SK-N-SH (cell line): ENCODE data around the gene C15orf61. TPM values are rescaled to one million over a fixed set of nuclear protein-coding genes. Genes with fewer than 3 reads are reported as not detected.

Experiments used
- CTCF ChIA-PET: fragments of 300-600, 350-600 bp; formaldehyde crosslinking; extraction: SDS; loops from one replicate; lab custom pipeline; 2021; lab: Yijun Ruan, JAX
- POLR2A ChIA-PET: fragments of 350-600 bp; sonication (Branson Sonifier 250); formaldehyde crosslinking; extraction: SDS; loops from one replicate; lab custom pipeline; 2020; ENCODE audit warnings: antibody characterized with exemption, inconsistent platforms; lab: Yijun Ruan, JAX
- DNase-seq: peaks from one replicate; pipeline ENCODE4 v3.0.0; 2012
- H2AFZ ChIP-seq: fragments of 200-600 bp; sonication (generic); 2 replicates; pipeline ENCODE4 v1.8.1; 2016; ENCODE audit warnings: antibody characterized with exemption, mild to moderate bottlenecking, low read depth
- H3F3A ChIP-seq: fragments of 200-600 bp; sonication (generic); replicated peaks from 2 replicates; pipeline ENCODE3; 2016; ENCODE audit warnings: antibody characterized with exemption, mild to moderate bottlenecking; ENCODE audit not compliant: insufficient read depth
- H3K27ac ChIP-seq, 2 experiments: fragments of 200-500 bp in 1 of 2; fragments of 200-600 bp in 1 of 2; sonication (Bioruptor generic) in 1 of 2; sonication (generic), shearing (Covaris generic) in 1 of 2; 2 replicates each; pipeline versions ENCODE4 v1.5.1 to v1.6.1; 2014 to 2016; ENCODE audit warnings: low read depth in 2 of 2, inconsistent platforms in 1 of 2, low read length in 1 of 2, mild to moderate bottlenecking in 1 of 2, mixed read lengths in 1 of 2
- H3K27me3 ChIP-seq: fragments of 200-600 bp; sonication (generic), shearing (Covaris generic); 2 replicates; pipeline ENCODE4 v1.6.1; 2016; ENCODE audit warnings: mixed run types; ENCODE audit not compliant: insufficient read depth
- H3K36me3 ChIP-seq, 2 experiments: fragments of 200-500 bp in 1 of 2; fragments of 200-600 bp in 1 of 2; sonication (Bioruptor generic) in 1 of 2; sonication (generic) in 1 of 2; replicated peaks in 1 of 2; 2 replicates each; pipeline versions ENCODE3 to v1.5.1; 2014 to 2016; ENCODE audit warnings: low read length in 1 of 2, mild to moderate bottlenecking in 1 of 2; ENCODE audit not compliant: insufficient read depth in 2 of 2, control insufficient read depth in 1 of 2
- H3K4me1 ChIP-seq, 2 experiments: fragments of 200-500 bp in 1 of 2; fragments of 200-600 bp in 1 of 2; sonication (Bioruptor generic) in 1 of 2; sonication (generic), shearing (Covaris generic) in 1 of 2; 2 replicates each; pipeline versions ENCODE4 v1.5.1 to v1.6.1; 2014 to 2016; ENCODE audit warnings: low read depth in 1 of 2, low read length in 1 of 2, mixed run types in 1 of 2; ENCODE audit not compliant: insufficient read depth in 2 of 2, control insufficient read depth in 1 of 2
- H3K4me2 ChIP-seq: fragments of 200-600 bp; sonication (generic), shearing (Covaris generic); 2 replicates; pipeline ENCODE4 v1.6.1; 2017; ENCODE audit warnings: mixed run types
- H3K4me3 ChIP-seq, 2 experiments: fragments of 200-500 bp in 1 of 2; fragments of 200-600 bp in 1 of 2; sonication (Bioruptor generic) in 1 of 2; sonication (generic), shearing (Covaris generic) in 1 of 2; 2 replicates each; pipeline versions ENCODE4 v1.5.1 to v1.8.1; 2014 to 2016; ENCODE audit warnings: low read depth in 2 of 2, inconsistent platforms in 1 of 2, low read length in 1 of 2, mild to moderate bottlenecking in 1 of 2, mixed read lengths in 1 of 2, moderate library complexity in 1 of 2
- H3K79me2 ChIP-seq: fragments of 200-600 bp; sonication (generic); 2 replicates; pipeline ENCODE4 v1.8.1; 2017; ENCODE audit warnings: mild to moderate bottlenecking; ENCODE audit not compliant: insufficient read depth
- H3K9ac ChIP-seq: fragments of 200-600 bp; sonication (generic); 2 replicates; pipeline ENCODE4 v1.6.1; 2017; ENCODE audit warnings: mixed run types
- H3K9me2 ChIP-seq: fragments of 200-600 bp; sonication (generic); 2 replicates; pipeline ENCODE4 v1.6.1; 2017; ENCODE audit warnings: mixed run types
- H3K9me3 ChIP-seq: fragments of 200-600 bp; sonication (generic); 2 replicates; pipeline ENCODE4 v1.6.1; 2017; ENCODE audit warnings: mixed run types, mild to moderate bottlenecking, moderate library complexity
- H4K20me1 ChIP-seq: fragments of 200-600 bp; sonication (generic); 2 replicates; pipeline ENCODE4 v1.6.1; 2017; ENCODE audit warnings: mild to moderate bottlenecking, mixed run types; ENCODE audit not compliant: insufficient read depth
- CHD2 ChIP-seq: fragments of 150-350 bp; IDR thresholded peaks from 2 replicates; pipeline ENCODE4 v1.6.1; 2018; ENCODE audit warnings: low read length; ENCODE audit not compliant: partially characterized antibody
- ELF1 ChIP-seq: IDR thresholded peaks from 2 replicates; pipeline ENCODE4 v1.4.0; 2012
- EZH2phosphoT487 ChIP-seq: fragments of 200-600 bp; sonication (generic); IDR thresholded peaks from 2 replicates; pipeline ENCODE4 v1.6.1; 2017; ENCODE audit warnings: low read depth, mixed run types, mild to moderate bottlenecking, antibody characterized with exemption, moderate library complexity, borderline replicate concordance
- FOSL2 ChIP-seq: IDR thresholded peaks from 2 replicates; pipeline ENCODE4 v1.4.0; 2012; ENCODE audit warnings: low read depth, mild to moderate bottlenecking, moderate library complexity, borderline replicate concordance
- FOXJ3 ChIP-seq: sonication (generic); formaldehyde crosslinking; IDR thresholded peaks from 2 replicates; pipeline ENCODE4 v1.5.1; 2020; ENCODE audit warnings: mild to moderate bottlenecking, missing genetic modification reagents
- FOXM1 ChIP-seq: IDR thresholded peaks from 2 replicates; pipeline ENCODE4 v1.4.0; 2012; ENCODE audit warnings: low read depth, mild to moderate bottlenecking
- GABPA ChIP-seq: IDR thresholded peaks from 2 replicates; pipeline ENCODE4 v1.4.0; 2012; ENCODE audit warnings: low read depth, mild to moderate bottlenecking
- GATA2 ChIP-seq: sonication (generic); formaldehyde crosslinking; IDR thresholded peaks from 2 replicates; pipeline ENCODE4 v1.5.0; 2020; ENCODE audit warnings: mild to moderate bottlenecking, missing genetic modification reagents
- JUND ChIP-seq: IDR thresholded peaks from 2 replicates; pipeline ENCODE4 v1.4.0; 2012
- MEF2A ChIP-seq: IDR thresholded peaks from 2 replicates; pipeline ENCODE4 v1.4.0; 2012; ENCODE audit warnings: low read depth, borderline replicate concordance
- MXI1 ChIP-seq: IDR thresholded peaks from 2 replicates; pipeline ENCODE4 v1.6.1; 2012; ENCODE audit warnings: mild to moderate bottlenecking, low read depth, low read length, improper control_type of control experiment
- NFIC ChIP-seq: IDR thresholded peaks from 2 replicates; pipeline ENCODE4 v1.4.0; 2012; ENCODE audit warnings: borderline replicate concordance
- PBX3 ChIP-seq: IDR thresholded peaks from 2 replicates; pipeline ENCODE4; 2012
- RCOR1 ChIP-seq: fragments of 150-350 bp; IDR thresholded peaks from 2 replicates; pipeline ENCODE4 v1.6.1; 2017; ENCODE audit warnings: antibody characterized with exemption, low read length
- REST ChIP-seq: IDR thresholded peaks from 2 replicates; pipeline ENCODE4 v1.6.1; 2012; ENCODE audit warnings: mild to moderate bottlenecking, low read depth, low read length, moderate library complexity
- SIN3A ChIP-seq: IDR thresholded peaks from 2 replicates; pipeline ENCODE4 v1.6.1; 2012; ENCODE audit warnings: low read depth, mild to moderate bottlenecking, low read length, moderate library complexity, borderline replicate concordance
- SMC3 ChIP-seq: IDR thresholded peaks from 2 replicates; pipeline ENCODE4 v1.6.1; 2012; ENCODE audit warnings: low read depth, low read length, improper control_type of control experiment
- TCF12 ChIP-seq: IDR thresholded peaks from 2 replicates; pipeline ENCODE4 v1.4.0; 2012
- TEAD4 ChIP-seq: IDR thresholded peaks from 2 replicates; pipeline ENCODE4 v1.4.0; 2012; ENCODE audit warnings: mild to moderate bottlenecking, borderline replicate concordance; ENCODE audit not compliant: insufficient read depth
- USF1 ChIP-seq: IDR thresholded peaks from 2 replicates; pipeline ENCODE4 v1.4.0; 2012; ENCODE audit warnings: low read depth, borderline replicate concordance
- YY1 ChIP-seq: IDR thresholded peaks from 2 replicates; pipeline ENCODE4 v1.4.0; 2012; ENCODE audit warnings: low read depth, mild to moderate bottlenecking
- WGBS: methylation state at CpG from one replicate; pipeline ENCODE4 v1.1.6; 2017; ENCODE audit warnings: low lambda C conversion rate; 5-methylcytosine and 5-hydroxymethylcytosine counted together
- polyA plus RNA-seq, 3 experiments: library from polyadenylated mRNA; depleted of rRNA; stranded (reverse); fragments of >200 nt; gene quantifications; 2 replicates each; pipeline ENCODE4 v1.2.3, GENCODE V29; 2012

The C15orf61 gene
- polyA plus RNA-seq, 1 of the 3 experiments (the other 2 are of a cell fraction): 4.0 TPM

- no peaks in the 10 kb centered on the region for H3K27me3 ChIP-seq
- H3K79me2 ChIP-seq: no peaks in the 10 kb centered on the region
- POLR2A ChIA-PET: no interaction called here
- no peak overlapping the region for H2AFZ ChIP-seq
- H4K20me1 ChIP-seq: no peaks in the 10 kb centered on the region
- DNase-seq: peak; percentile 36
- H3K4me1 ChIP-seq: peaks cover 6% of the 10 kb centered on the region in 2 experiments; a peak in 2 of 4 replicates
- no peak overlapping the region for H3K9ac ChIP-seq
- no peak overlapping the region for H3K4me3 ChIP-seq
- H3K9me2 ChIP-seq: no peaks in the 10 kb centered on the region
- peak overlapping the region in 1 of 2 experiments; percentile 7; a peak in 1 of 4 replicates for H3K27ac ChIP-seq
- peak overlapping the region; percentile 41; the same call in 1 of the 2 replicates for H3K4me2 ChIP-seq
- WGBS: 61% methylated on average over 5 of the region's 5 CpGs
- TF ChIP-seq JUND (no peak), ELF1 (no peak), FOXJ3 (CRISPR knock-in tag) (no peak), SMC3 (no peak), PBX3 (no peak)
- TF ChIP-seq, all 33 proteins: peak for 0
- Histone ChIP-seq H3K36me3 (no peaks in the 10 kb centered on the region), H3K9me3 (no peaks in the 10 kb centered on the region), H3F3A (no peaks in the 10 kb centered on the region)
- CTCF ChIA-PET: no interaction called here
Measured at GRCh38 chr15:67479781-67480505, 41.0 kb upstream of the C15orf61 start.

- H2AFZ ChIP-seq: no peak overlapping the region
- TF ChIP-seq FOSL2: no peak
- no peak for TF ChIP-seq REST
- TF ChIP-seq MEF2A: no peak
- no peak for TF ChIP-seq YY1
- no peak for TF ChIP-seq CHD2
- no peak for TF ChIP-seq MXI1
- TF ChIP-seq FOXM1: no peak
- TF ChIP-seq ELF1: no peak
- no peak for TF ChIP-seq NFIC
- TF ChIP-seq GATA2 (CRISPR knock-in tag): no peak
- no peak for TF ChIP-seq USF1
- TF ChIP-seq EZH2phosphoT487: no peak
- no peak for TF ChIP-seq SIN3A
- TF ChIP-seq TEAD4: no peak
- TF ChIP-seq RCOR1: no peak
- TF ChIP-seq GABPA: no peak
- no peak for TF ChIP-seq PBX3
- no peak for TF ChIP-seq TCF12
Measured at GRCh38 chr15:67480741-67481140, 40.2 kb upstream of the C15orf61 start.

More at GRCh38 chr15:67480741-67481140, 40.2 kb upstream of the C15orf61 start:
- DNase-seq: no peak
- Histone ChIP-seq H3K36me3 (no peaks in the 10 kb centered on the region), H3K4me3 (no peak overlapping the region), H3F3A (no peaks in the 10 kb centered on the region), H3K9ac (no peak overlapping the region), H3K27me3 (no peaks in the 10 kb centered on the region), H3K79me2 (no peaks in the 10 kb centered on the region), H3K4me1 (peaks cover 6% of the 10 kb centered on the region in 2 experiments; a peak in 2 of 4 replicates), H3K9me3 (no peaks in the 10 kb centered on the region), H3K27ac (no peak overlapping the region), H3K9me2 (no peaks in the 10 kb centered on the region), H4K20me1 (no peaks in the 10 kb centered on the region), H3K4me2 (no peak overlapping the region)
- ChIA-PET POLR2A (no interaction called here), CTCF (no interaction called here)
- 69% methylated on average over 1 of the region's 1 CpG for WGBS
